ENCODE results near the gene ZNF469. TPM values are rescaled to one million over a fixed set of nuclear protein-coding genes. Genes with fewer than 3 reads are reported as not detected.

The ZNF469 gene
- total and polyA plus RNA-seq, 2 of the 13 experiments (the other 11 are each of a cell fraction or from before 2014, with no cell fraction given) = not detected

DNA sequence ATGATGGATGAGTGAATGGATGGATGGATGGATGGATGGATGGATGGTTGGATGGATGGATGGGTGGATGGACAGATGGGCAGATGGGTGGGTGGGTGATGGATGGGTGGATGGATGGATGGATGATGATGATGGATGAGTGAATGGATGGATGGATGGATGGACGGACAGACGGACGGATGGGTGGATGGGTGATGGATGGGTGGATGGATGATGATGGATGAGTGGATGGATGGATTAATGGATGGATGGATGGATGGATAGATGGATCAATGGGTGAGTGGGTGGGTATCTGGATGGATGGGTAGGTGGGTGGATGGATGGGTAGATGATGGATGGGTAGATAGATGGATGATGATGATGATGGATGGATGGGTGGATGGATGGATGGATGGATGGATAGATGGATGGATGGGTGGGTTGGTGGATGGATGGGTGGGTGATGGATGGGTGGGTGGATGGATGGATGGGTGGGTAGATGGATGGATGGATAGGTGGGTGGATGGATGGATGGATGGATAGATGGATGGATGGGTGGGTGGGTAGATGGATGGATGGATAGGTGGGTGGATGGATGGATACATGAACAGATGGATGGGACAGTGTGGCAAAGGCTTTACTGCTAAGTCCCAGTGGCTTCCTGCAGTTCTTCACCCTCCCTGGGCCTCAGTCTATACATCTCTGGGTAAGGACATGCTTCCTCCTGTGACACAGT is 40.1 kb downstream of the ZNF469 start:
- 13% methylated on average over 3 of the region's 3 CpGs for WGBS (ENCODE audit: low lambda C conversion rate)
- no peaks in the 10 kb centered on the region for H3K36me3 ChIP-seq (replicated peaks in 1 of 2; ENCODE audit: control insufficient read depth in 1 of 2, insufficient read depth in 2 of 2, low read length in 2 of 2)
- H3K27me3 ChIP-seq (ENCODE audit: control insufficient read depth in 1 of 2, insufficient read depth in 2 of 2, low read length in 2 of 2) = peaks cover 37 to 85% of the 10 kb centered on the region in 2 experiments
- ChIA-PET POLR2A (no interaction called here), CTCF (ENCODE audit: low intra/inter-chr PET ratio, low total read pairs) (no interaction called here)
- ATAC-seq = no peak
- no peaks in the 10 kb centered on the region for H3K4me1 ChIP-seq (ENCODE audit: insufficient read depth, low read length)
- TF ChIP-seq ATF1 (CRISPR knock-in tag; IDR thresholded peaks at IDR 0.05) = no peak
- no peak for TF ChIP-seq TBP (CRISPR knock-in tag; IDR thresholded peaks at IDR 0.05)
- TF ChIP-seq EEA1 (CRISPR knock-in tag; IDR thresholded peaks at IDR 0.05; ENCODE audit: borderline replicate concordance) = no peak
- 0 out of 2 replicates have a peak, but pooled peaks have one; percentile 36 for TF ChIP-seq FOXA1 (IDR thresholded peaks at IDR 0.05)
- no peak for TF ChIP-seq FOXA1 (CRISPR knock-in tag; IDR thresholded peaks at IDR 0.05)
- TF ChIP-seq ZSCAN12 (CRISPR knock-in tag; IDR thresholded peaks at IDR 0.05) = no peak
- peak; percentile 14; the same call in 1 of the 2 replicates for TF ChIP-seq CREB1 (IDR thresholded peaks at IDR 0.05)
- no peak for TF ChIP-seq CREB1 (CRISPR knock-in tag; IDR thresholded peaks at IDR 0.05)
- intact Hi-C loops (cut with micrococcal nuclease; ENCODE audit: unreplicated experiment) (no loop called here), in situ Hi-C loops (cut with HindIII; ENCODE audit: extremely low pct_ligation_motif_present, low pct_unique_long_range_greater_than_20kb) (no loop called here)
- no peaks in the 10 kb centered on the region for H3K79me2 ChIP-seq (ENCODE audit: insufficient read depth, low read length)
- no peak for FAIRE-seq
- no peak overlapping the region for H3K9ac ChIP-seq (ENCODE audit: insufficient read depth, low read depth, low read length)
- H3K9me3 ChIP-seq (ENCODE audit: low read length) = no peaks in the 10 kb centered on the region
- H3K4me2 ChIP-seq (ENCODE audit: low read depth, low read length) = no peak overlapping the region
- peaks cover 5% of the 10 kb centered on the region; the same call in 1 of the 2 replicates for H4K20me1 ChIP-seq (ENCODE audit: insufficient read depth, low read length)
- no peak overlapping the region for H3K4me3 ChIP-seq (replicated peaks in 1 of 3; ENCODE audit: insufficient read depth in 1 of 3, low read depth in 2 of 3, low read length in 3 of 3)
- DNase-seq (ENCODE audit: low spot score) = no peak
- H3K27ac ChIP-seq (ENCODE audit: extremely low read length, insufficient read depth, low read length) = no peak overlapping the region
- no TSS peak for BruUV-seq (replicated peaks)
- no peak overlapping the region for H2AFZ ChIP-seq (ENCODE audit: low read length)

DNA sequence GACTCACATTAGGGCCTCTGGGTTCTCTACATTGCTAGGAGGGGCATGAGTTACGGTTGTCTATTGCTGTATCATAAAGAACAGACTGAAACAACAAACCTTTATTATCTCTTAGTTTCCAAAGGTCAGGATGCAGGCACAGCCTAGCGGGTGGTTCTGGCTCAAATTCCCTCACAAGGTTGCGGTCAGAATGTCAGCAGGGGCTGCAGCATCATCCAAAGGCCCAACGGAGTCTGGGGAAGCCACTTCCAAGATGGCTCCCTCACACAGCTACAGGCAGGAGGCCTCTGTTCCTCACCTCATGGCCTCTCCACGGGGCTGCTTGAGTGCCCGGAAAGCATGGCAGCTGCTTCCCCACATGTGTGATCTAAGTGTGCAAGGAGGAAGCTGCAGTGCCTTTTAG is 40.7 kb downstream of the ZNF469 start:
- H3K4me3 ChIP-seq (replicated peaks in 1 of 3; ENCODE audit: insufficient read depth in 1 of 3, low read depth in 2 of 3, low read length in 3 of 3) = no peak overlapping the region
- in situ Hi-C loops (cut with HindIII; ENCODE audit: extremely low pct_ligation_motif_present, low pct_unique_long_range_greater_than_20kb) = no loop called here
- no peak for ATAC-seq
- H2AFZ ChIP-seq (ENCODE audit: low read length) = no peak overlapping the region
- no peak for DNase-seq (ENCODE audit: low spot score)
- intact Hi-C loops (cut with micrococcal nuclease; ENCODE audit: unreplicated experiment) = no loop called here
- H3K79me2 ChIP-seq (ENCODE audit: insufficient read depth, low read length) = no peaks in the 10 kb centered on the region
- no peak overlapping the region for H3K27ac ChIP-seq (ENCODE audit: extremely low read length, insufficient read depth, low read length)
- ChIA-PET CTCF (ENCODE audit: low intra/inter-chr PET ratio, low total read pairs) (no interaction called here), POLR2A (no interaction called here)
- no peaks in the 10 kb centered on the region for H3K9me3 ChIP-seq (ENCODE audit: low read length)
- WGBS (ENCODE audit: low lambda C conversion rate) = 0% methylated on average over 5 of the region's 6 CpGs
- H3K4me1 ChIP-seq (ENCODE audit: insufficient read depth, low read length) = no peaks in the 10 kb centered on the region
- H3K9ac ChIP-seq (ENCODE audit: insufficient read depth, low read depth, low read length) = no peak overlapping the region
- H4K20me1 ChIP-seq (ENCODE audit: insufficient read depth, low read length) = peaks cover 5% of the 10 kb centered on the region; the same call in 1 of the 2 replicates
- TF ChIP-seq ATM (IDR thresholded peaks at IDR 0.05; ENCODE audit: borderline replicate concordance) = no peak
- no peak for TF ChIP-seq PHB2 (IDR thresholded peaks at IDR 0.05; ENCODE audit: partially characterized antibody)
- TF ChIP-seq, protein P1, sequence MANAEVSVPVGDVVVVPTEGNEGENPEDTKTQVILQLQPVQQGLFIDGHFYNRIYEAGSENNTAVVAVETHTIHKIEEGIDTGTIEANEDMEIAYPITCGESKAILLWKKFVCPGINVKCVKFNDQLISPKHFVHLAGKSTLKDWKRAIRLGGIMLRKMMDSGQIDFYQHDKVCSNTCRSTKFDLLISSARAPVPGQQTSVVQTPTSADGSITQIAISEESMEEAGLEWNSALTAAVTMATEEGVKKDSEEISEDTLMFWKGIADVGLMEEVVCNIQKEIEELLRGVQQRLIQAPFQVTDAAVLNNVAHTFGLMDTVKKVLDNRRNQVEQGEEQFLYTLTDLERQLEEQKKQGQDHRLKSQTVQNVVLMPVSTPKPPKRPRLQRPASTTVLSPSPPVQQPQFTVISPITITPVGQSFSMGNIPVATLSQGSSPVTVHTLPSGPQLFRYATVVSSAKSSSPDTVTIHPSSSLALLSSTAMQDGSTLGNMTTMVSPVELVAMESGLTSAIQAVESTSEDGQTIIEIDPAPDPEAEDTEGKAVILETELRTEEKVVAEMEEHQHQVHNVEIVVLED (CRISPR knock-in tag; IDR thresholded peaks at IDR 0.05; ENCODE audit: borderline replicate concordance) = no peak
- TF ChIP-seq, protein P2, sequence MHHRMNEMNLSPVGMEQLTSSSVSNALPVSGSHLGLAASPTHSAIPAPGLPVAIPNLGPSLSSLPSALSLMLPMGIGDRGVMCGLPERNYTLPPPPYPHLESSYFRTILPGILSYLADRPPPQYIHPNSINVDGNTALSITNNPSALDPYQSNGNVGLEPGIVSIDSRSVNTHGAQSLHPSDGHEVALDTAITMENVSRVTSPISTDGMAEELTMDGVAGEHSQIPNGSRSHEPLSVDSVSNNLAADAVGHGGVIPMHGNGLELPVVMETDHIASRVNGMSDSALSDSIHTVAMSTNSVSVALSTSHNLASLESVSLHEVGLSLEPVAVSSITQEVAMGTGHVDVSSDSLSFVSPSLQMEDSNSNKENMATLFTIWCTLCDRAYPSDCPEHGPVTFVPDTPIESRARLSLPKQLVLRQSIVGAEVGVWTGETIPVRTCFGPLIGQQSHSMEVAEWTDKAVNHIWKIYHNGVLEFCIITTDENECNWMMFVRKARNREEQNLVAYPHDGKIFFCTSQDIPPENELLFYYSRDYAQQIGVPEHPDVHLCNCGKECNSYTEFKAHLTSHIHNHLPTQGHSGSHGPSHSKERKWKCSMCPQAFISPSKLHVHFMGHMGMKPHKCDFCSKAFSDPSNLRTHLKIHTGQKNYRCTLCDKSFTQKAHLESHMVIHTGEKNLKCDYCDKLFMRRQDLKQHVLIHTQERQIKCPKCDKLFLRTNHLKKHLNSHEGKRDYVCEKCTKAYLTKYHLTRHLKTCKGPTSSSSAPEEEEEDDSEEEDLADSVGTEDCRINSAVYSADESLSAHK (CRISPR knock-in tag; IDR thresholded peaks at IDR 0.05; ENCODE audit: borderline replicate concordance) = no peak
- TF ChIP-seq ZFP36L1 (CRISPR knock-in tag; IDR thresholded peaks at IDR 0.05) = no peak
- TF ChIP-seq ZFX (CRISPR knock-in tag; IDR thresholded peaks at IDR 0.05; ENCODE audit: low read depth) = no peak
- no peak for TF ChIP-seq ZNF746 (CRISPR knock-in tag; IDR thresholded peaks at IDR 0.05)
- peaks cover 41 to 85% of the 10 kb centered on the region in 2 experiments for H3K27me3 ChIP-seq (ENCODE audit: control insufficient read depth in 1 of 2, insufficient read depth in 2 of 2, low read length in 2 of 2)
- H3K36me3 ChIP-seq (replicated peaks in 1 of 2; ENCODE audit: control insufficient read depth in 1 of 2, insufficient read depth in 2 of 2, low read length in 2 of 2) = no peaks in the 10 kb centered on the region
- no TSS peak for BruUV-seq (replicated peaks)
- no peak for FAIRE-seq
- no peak overlapping the region for H3K4me2 ChIP-seq (ENCODE audit: low read depth, low read length)
